ENCODE data around the gene TCIRG1. TPM values are rescaled to one million over a fixed set of nuclear protein-coding genes. Genes with fewer than 3 reads are reported as not detected.

The TCIRG1 gene
- total and polyA plus RNA-seq, 12 donors, result 28.4 to 1,150 (median 258) TPM

DNA sequence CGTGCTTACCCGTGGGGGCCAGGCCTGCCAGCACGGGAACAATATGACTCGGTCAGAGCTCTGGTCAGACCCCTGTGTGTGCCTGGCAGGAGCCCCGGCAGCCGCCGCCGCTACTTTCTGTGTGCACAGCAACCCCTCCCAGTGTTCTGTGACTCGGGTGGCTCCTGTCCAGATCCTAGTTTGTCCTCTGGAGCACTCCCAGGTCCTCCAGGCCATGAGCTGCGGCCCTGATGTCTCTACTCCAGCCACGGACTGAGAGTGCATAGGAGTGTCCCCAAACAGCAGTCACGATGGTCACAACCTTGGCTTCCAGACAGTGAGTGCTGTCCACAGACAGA is 5.1 kb upstream of the TCIRG1 start:
- Histone ChIP-seq H3K36me3 (replicated peaks in 1 of 2) (peaks cover 0 to 28% of the 10 kb centered on the region in 2 donors), H3K9me3 (replicated peaks in 1 of 3) (no peaks in the 10 kb centered on the region), H3K27me3 (no peaks in the 10 kb centered on the region), H3K4me1 (replicated peaks in 1 of 2) (peaks cover 60 to 74% of the 10 kb centered on the region in 2 donors), H3K27ac (peak overlapping the region; percentile 78 to 98 (median 87)), H3K4me3 (peak overlapping the region in 1 of 4 donors; percentile 8)
- WGBS, 4 donors, result 33 to 63% (median 40%) methylated on average over 2 to 12 of the region's 12 CpGs
- peak; percentile 88 to 98 (median 97) for DNase-seq
- intact Hi-C loops (cut with DNase I), result no loop called here
- TF ChIP-seq POLR2A (IDR thresholded peaks at IDR 0.05), result peak; percentile 13 to 91
- TF ChIP-seq, protein P1, sequence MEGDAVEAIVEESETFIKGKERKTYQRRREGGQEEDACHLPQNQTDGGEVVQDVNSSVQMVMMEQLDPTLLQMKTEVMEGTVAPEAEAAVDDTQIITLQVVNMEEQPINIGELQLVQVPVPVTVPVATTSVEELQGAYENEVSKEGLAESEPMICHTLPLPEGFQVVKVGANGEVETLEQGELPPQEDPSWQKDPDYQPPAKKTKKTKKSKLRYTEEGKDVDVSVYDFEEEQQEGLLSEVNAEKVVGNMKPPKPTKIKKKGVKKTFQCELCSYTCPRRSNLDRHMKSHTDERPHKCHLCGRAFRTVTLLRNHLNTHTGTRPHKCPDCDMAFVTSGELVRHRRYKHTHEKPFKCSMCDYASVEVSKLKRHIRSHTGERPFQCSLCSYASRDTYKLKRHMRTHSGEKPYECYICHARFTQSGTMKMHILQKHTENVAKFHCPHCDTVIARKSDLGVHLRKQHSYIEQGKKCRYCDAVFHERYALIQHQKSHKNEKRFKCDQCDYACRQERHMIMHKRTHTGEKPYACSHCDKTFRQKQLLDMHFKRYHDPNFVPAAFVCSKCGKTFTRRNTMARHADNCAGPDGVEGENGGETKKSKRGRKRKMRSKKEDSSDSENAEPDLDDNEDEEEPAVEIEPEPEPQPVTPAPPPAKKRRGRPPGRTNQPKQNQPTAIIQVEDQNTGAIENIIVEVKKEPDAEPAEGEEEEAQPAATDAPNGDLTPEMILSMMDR (IDR thresholded peaks at IDR 0.05), result peak in 1 of 6 experiments; percentile 9

DNA sequence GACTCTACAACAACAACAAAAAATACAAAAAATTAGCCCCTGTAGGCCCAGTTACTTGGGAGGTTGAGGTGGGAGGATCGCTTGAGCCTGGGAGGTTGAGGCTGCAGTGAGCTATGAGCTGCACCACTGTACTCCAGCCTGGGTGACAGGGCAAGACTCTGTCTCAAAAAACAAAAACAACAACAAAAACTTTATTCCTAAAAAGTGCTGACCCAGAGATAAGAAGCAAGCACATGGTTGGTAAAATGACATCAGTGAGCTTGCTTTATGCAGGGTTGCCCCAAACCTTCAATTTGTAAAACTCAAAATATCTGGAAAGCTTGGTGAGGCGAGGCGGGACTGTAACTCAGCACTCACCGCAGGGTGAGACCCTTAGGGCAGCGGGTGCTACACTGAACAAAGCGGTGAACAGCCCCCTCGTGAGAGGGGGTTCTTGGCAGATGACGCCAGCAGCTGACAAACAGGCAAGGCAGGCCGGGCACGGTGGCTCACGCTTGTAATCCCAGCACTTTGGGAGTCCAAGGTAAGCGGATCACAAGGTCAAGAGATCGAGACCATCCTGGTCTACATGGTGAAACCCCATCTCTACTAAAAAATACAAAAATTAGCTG is 3.5 kb upstream of the TCIRG1 start:
- H3K4me1 ChIP-seq (replicated peaks in 1 of 2), result peaks cover 62 to 76% of the 10 kb centered on the region in 2 donors
- peak overlapping the region in 2 of 5 donors; percentile 87 to 96 for H3K27ac ChIP-seq
- DNase-seq, result no peak
- H3K4me3 ChIP-seq, result no peak overlapping the region
- peaks cover 0 to 28% of the 10 kb centered on the region in 2 donors for H3K36me3 ChIP-seq (replicated peaks in 1 of 2)
- no peaks in the 10 kb centered on the region for H3K9me3 ChIP-seq (replicated peaks in 1 of 3)
- H3K27me3 ChIP-seq, result no peaks in the 10 kb centered on the region
- 77 to 90% (median 86%) methylated on average over 10 to 13 of the region's 13 CpGs for WGBS, 4 donors
- TF ChIP-seq, protein P1 (IDR thresholded peaks at IDR 0.05), result no peak
- no peak for TF ChIP-seq POLR2A (IDR thresholded peaks at IDR 0.05)
- intact Hi-C loops (cut with DNase I), result loop anchor here in 1 of 2 donors (5.0 kb wide), 1 partner anchor 87 kb away; the partner anchor contains the start of gene CHKA

DNA sequence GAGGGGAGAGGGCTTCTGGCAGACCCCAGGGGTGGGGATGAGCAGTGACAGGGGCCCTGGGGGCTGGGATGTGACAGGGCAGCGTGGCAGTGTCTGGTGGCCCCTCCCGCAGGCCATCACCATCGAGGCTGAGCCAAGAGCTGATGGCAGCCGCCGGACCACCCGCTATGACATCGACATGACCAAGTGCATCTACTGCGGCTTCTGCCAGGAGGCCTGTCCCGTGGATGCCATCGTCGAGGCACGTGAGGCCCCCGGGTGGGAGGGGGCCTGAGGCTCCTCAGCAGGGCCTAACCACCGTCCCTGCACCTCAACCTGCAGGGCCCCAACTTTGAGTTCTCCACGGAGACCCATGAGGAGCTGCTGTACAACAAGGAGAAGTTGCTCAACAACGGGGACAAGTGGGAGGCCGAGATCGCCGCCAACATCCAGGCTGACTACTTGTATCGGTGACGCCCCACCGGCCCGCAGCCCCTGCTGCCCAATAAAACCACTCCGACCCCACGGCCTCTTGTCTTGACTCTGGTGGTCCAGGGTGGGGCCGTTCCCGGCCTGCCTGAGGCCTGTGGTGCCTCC is 2.6 kb upstream of the TCIRG1 start:
- peak in 2 of 7 donors; percentile 30 to 49 for DNase-seq
- peaks cover 0 to 28% of the 10 kb centered on the region in 2 donors for H3K36me3 ChIP-seq (replicated peaks in 1 of 2)
- H3K9me3 ChIP-seq (replicated peaks in 1 of 3), result no peaks in the 10 kb centered on the region
- H3K27me3 ChIP-seq, result no peaks in the 10 kb centered on the region
- peak overlapping the region; percentile 78 to 97 (median 92) for H3K27ac ChIP-seq
- no peak overlapping the region for H3K4me3 ChIP-seq
- peaks cover 68 to 84% of the 10 kb centered on the region in 2 donors for H3K4me1 ChIP-seq (replicated peaks in 1 of 2)
- no peak for TF ChIP-seq POLR2A (IDR thresholded peaks at IDR 0.05)
- TF ChIP-seq, protein P1 (IDR thresholded peaks at IDR 0.05), result no peak
- WGBS, 4 donors, result 77 to 84% (median 80%) methylated on average over 1 to 27 of the region's 27 CpGs
- intact Hi-C loops (cut with DNase I), result loop anchor here in 1 of 2 donors (5.0 kb wide), 1 partner anchor 86 kb away; the partner anchor contains the start of gene CHKA

DNA sequence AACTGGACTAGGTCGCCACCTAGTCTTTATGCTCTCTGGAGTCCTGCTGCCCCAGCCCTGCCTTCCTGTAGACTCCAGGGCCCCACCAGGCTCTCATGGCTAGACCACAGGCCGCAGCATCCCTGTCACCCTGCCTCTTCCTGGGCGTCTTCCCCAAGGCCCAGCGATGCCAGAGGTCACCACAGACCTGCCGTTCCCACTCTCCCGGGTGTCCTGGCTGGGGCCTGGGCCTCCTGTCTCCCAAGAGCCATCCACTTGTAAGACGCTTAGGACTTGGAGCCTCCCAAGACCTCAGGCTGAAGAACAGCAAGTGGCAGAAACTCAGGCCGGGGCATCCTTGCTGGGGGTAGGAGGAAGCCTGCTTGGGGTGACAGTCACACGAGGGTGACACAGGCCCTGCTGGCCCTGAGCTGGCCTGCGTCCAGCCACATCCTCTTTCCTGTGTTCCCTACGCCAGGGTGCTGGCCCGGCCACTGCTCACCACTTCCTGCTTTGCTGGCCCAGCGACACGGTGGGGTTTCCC is 2.0 kb upstream of the TCIRG1 start:
- Histone ChIP-seq H3K9me3 (replicated peaks in 1 of 3) (no peaks in the 10 kb centered on the region), H3K27me3 (no peaks in the 10 kb centered on the region), H3K4me3 (no peak overlapping the region), H3K36me3 (replicated peaks in 1 of 2) (peaks cover 0 to 33% of the 10 kb centered on the region in 2 donors), H3K27ac (peak overlapping the region; percentile 78 to 97 (median 92)), H3K4me1 (replicated peaks in 1 of 2) (peaks cover 63 to 82% of the 10 kb centered on the region in 2 donors)
- peak; percentile 57 to 87 (median 82) for DNase-seq
- intact Hi-C loops (cut with DNase I), result loop anchor here in 1 of 2 donors (5.0 kb wide), 1 partner anchor 86 kb away; the partner anchor contains the start of gene CHKA
- WGBS, 4 donors, result 30 to 80% (median 41%) methylated on average over 1 to 14 of the region's 14 CpGs
- TF ChIP-seq, protein P1 (IDR thresholded peaks at IDR 0.05), result no peak
- no peak for TF ChIP-seq POLR2A (IDR thresholded peaks at IDR 0.05)

All from adrenal gland (tissue), 12 donors.